Natural killer cell (primary cell): ENCODE results near the gene EYS. TPM values are rescaled to one million over a fixed set of nuclear protein-coding genes. Genes with fewer than 3 reads are reported as not detected.
"Not testable (repeated sequence)": the region's sequence is repeated elsewhere in the genome, so short reads cannot be mapped to it uniquely, and the experiment has no call there.

ENCODE experiments used
- ATAC-seq, 3 donors: fragments of 150-1000 bp in 2 of 3; fragments of 200-7000 bp in 1 of 3; cut with Tn5 transposase; 1 replicate in 1 of 3; 2 replicates in 2 of 3; pipeline ENCODE4 v1.10.0; 2021; ENCODE audit warnings: mild to moderate bottlenecking in 2 of 3, moderate library complexity in 2 of 3
- DNase-seq, 2 donors: peaks; one replicate each; pipeline versions ENCODE4 v3.0.0 to v3.0.0-alpha.2; 2013 to 2021; ENCODE audit warnings: mixed read lengths in 1 of 2
- H3K27ac ChIP-seq: one replicate; pipeline ENCODE4 v1.5.1; 2013; ENCODE audit warnings: mild to moderate bottlenecking, low read length
- H3K27me3 ChIP-seq: one replicate; pipeline ENCODE4 v1.6.1; 2013; ENCODE audit warnings: low read length; ENCODE audit not compliant: control insufficient read depth, insufficient read depth
- H3K36me3 ChIP-seq: one replicate; pipeline ENCODE4 v1.6.1; 2013; ENCODE audit warnings: low read length; ENCODE audit not compliant: control insufficient read depth, insufficient read depth
- H3K4me1 ChIP-seq: one replicate; pipeline ENCODE4 v1.6.1; 2013; ENCODE audit warnings: low read length; ENCODE audit not compliant: control insufficient read depth, insufficient read depth
- H3K4me3 ChIP-seq: one replicate; pipeline ENCODE4 v1.5.1; 2013; ENCODE audit warnings: low read length
- H3K9me3 ChIP-seq: one replicate; pipeline ENCODE4 v1.6.1; 2013; ENCODE audit warnings: low read length; ENCODE audit not compliant: control insufficient read depth, insufficient read depth
- H3K27ac Mint-ChIP-seq, 2 donors: one replicate each; pipeline ENCODE4 v1.8.0; 2022; ENCODE audit warnings: mild to moderate bottlenecking in 2 of 2, mixed read lengths in 2 of 2, moderate library complexity in 1 of 2
- H3K27me3 Mint-ChIP-seq, 2 donors: one replicate each; pipeline ENCODE4 v1.8.0; 2022; ENCODE audit warnings: low read depth in 2 of 2, mixed read lengths in 2 of 2
- H3K36me3 Mint-ChIP-seq: one replicate; pipeline ENCODE4 v1.8.0; 2022; ENCODE audit warnings: mixed read lengths
- H3K4me1 Mint-ChIP-seq, 2 donors: one replicate each; pipeline ENCODE4 v1.8.0; 2022; ENCODE audit warnings: mixed read lengths in 2 of 2
- H3K4me3 Mint-ChIP-seq: one replicate; pipeline ENCODE4 v1.8.0; 2022; ENCODE audit warnings: mild to moderate bottlenecking, moderate library complexity, mixed read lengths
- H3K9me3 Mint-ChIP-seq, 2 donors: one replicate each; pipeline ENCODE4 v1.8.0; 2022; ENCODE audit warnings: mixed read lengths in 2 of 2
- WGBS: methylation state at CpG from one replicate; pipeline ENCODE4 v1.1.7; 2013; ENCODE audit warnings: missing lambda C conversion rate; ENCODE audit not compliant: insufficient coverage; 5-methylcytosine and 5-hydroxymethylcytosine counted together
- intact Hi-C: fragments of 100-400 bp; cut with micrococcal nuclease; formaldehyde crosslinking; loops from one replicate; pipeline ENCODE4 v1.14.2; 2022
- total RNA-seq, 4 donors: library from RNA; stranded (reverse); fragments of 120-200 nt in 1 of 4; gene quantifications; one replicate each; pipeline versions ENCODE4 v1.2.3 to v1.2.4, GENCODE V29; 2013 to 2022
- TF ChIP-seq, protein P1 (sequence below): fragments of 200-600 bp; IDR thresholded peaks from one replicate; pipeline ENCODE4 v1.8.0; 2022; ENCODE audit warnings: antibody characterized with exemption

Gene EYS
- total RNA-seq, 3 donors from 2014 or later (not counting 1 experiment from before 2014, with no cell fraction given), result 0.55 TPM; not detected in 2

DNA sequence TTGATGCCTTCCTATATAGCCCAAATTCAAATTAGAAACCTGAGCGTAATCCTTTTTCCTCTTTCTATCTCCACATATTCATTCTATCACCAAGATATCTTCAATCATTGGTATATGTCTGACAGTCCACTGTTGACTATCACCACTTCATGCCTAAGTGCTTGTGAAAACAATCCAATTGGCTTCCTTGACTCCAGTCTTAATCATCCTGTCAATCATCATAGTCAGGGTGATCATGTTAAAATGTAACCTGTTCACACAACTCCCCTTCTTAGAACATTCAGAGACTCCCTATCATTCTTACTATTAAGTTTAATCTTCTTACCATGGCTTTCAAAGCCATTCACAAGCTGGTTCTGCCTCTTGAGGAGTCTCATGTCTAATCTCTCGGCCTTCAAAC, 1454.8 kb downstream of the EYS start:
- Histone ChIP-seq H3K36me3 (no peaks in the 10 kb centered on the region), H3K4me3 (no peak overlapping the region), H3K9me3 (no peaks in the 10 kb centered on the region), H3K27ac (no peak overlapping the region), H3K4me1 (no peaks in the 10 kb centered on the region), H3K27me3 (no peaks in the 10 kb centered on the region)
- no peak overlapping the region for H3K27ac Mint-ChIP-seq
- 82% methylated on average over 2 of the region's 2 CpGs for WGBS
- DNase-seq, result no peak
- H3K27me3 Mint-ChIP-seq, result no peaks in the 10 kb centered on the region
- intact Hi-C loops, result no loop called here
- no peak overlapping the region for H3K4me3 Mint-ChIP-seq
- no peak for ATAC-seq
- H3K9me3 Mint-ChIP-seq, result peaks cover 18 to 24% of the 10 kb centered on the region in 2 donors
- TF ChIP-seq, protein P1, sequence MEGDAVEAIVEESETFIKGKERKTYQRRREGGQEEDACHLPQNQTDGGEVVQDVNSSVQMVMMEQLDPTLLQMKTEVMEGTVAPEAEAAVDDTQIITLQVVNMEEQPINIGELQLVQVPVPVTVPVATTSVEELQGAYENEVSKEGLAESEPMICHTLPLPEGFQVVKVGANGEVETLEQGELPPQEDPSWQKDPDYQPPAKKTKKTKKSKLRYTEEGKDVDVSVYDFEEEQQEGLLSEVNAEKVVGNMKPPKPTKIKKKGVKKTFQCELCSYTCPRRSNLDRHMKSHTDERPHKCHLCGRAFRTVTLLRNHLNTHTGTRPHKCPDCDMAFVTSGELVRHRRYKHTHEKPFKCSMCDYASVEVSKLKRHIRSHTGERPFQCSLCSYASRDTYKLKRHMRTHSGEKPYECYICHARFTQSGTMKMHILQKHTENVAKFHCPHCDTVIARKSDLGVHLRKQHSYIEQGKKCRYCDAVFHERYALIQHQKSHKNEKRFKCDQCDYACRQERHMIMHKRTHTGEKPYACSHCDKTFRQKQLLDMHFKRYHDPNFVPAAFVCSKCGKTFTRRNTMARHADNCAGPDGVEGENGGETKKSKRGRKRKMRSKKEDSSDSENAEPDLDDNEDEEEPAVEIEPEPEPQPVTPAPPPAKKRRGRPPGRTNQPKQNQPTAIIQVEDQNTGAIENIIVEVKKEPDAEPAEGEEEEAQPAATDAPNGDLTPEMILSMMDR, result no peak
- H3K36me3 Mint-ChIP-seq, result no peaks in the 10 kb centered on the region
- no peaks in the 10 kb centered on the region for H3K4me1 Mint-ChIP-seq

DNA sequence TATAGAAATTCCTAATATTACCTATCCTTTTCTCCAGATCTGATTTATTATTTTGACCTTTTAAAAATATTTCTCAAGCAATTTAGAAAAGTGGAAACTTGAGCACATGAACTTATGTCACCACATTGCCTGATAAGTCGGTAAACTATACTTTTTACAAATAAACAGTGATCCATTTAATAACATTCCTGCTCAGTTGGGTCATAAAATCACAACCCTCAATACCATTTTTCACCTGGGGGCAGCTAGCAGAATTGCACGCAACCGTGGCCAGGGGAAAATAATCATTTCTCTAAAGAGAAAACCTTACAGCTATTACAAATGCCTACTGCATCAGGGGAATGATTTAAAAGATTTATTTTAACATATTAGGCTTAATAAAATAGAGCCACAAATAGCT, 1456.9 kb downstream of the EYS start:
- Mint-ChIP-seq H3K4me3 (no peak overlapping the region), H3K36me3 (no peaks in the 10 kb centered on the region), H3K4me1 (no peaks in the 10 kb centered on the region), H3K27ac (no peak overlapping the region), H3K27me3 (no peaks in the 10 kb centered on the region), H3K9me3 (peaks cover 18 to 28% of the 10 kb centered on the region in 2 donors)
- intact Hi-C loops, result no loop called here
- WGBS, result 94% methylated on average over 3 of the region's 3 CpGs
- Histone ChIP-seq H3K9me3 (peaks cover 2% of the 10 kb centered on the region), H3K4me1 (no peaks in the 10 kb centered on the region), H3K36me3 (no peaks in the 10 kb centered on the region), H3K27ac (no peak overlapping the region), H3K4me3 (no peak overlapping the region), H3K27me3 (no peaks in the 10 kb centered on the region)
- ATAC-seq, result no peak
- DNase-seq, result no peak
- TF ChIP-seq, protein P1, result no peak

DNA sequence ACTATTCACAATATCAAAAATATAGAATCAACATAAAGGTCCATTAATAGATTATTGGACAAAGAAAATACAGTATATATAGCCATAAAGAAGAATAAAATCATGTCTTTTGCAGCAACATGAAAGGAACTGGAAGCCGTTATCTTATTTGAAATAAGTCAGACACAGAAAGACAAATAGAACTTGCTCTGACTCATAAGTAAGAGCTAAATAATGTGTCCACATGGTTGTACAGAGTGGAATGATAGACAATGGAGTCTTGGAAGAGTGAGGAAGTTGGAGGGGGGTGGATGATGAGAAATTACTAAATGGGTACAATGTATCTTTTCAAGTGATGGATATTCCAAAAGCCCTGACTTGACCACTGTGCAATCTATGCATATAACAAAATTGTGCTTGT, 1457.9 kb downstream of the EYS start:
- Histone ChIP-seq H3K4me1 (no peaks in the 10 kb centered on the region), H3K27ac (no peak overlapping the region), H3K4me3 (no peak overlapping the region), H3K27me3 (no peaks in the 10 kb centered on the region), H3K36me3 (no peaks in the 10 kb centered on the region), H3K9me3 (peaks cover 3% of the 10 kb centered on the region)
- Mint-ChIP-seq H3K27ac (no peak overlapping the region), H3K9me3 (peaks cover 17 to 31% of the 10 kb centered on the region in 2 donors), H3K4me3 (no peak overlapping the region), H3K36me3 (no peaks in the 10 kb centered on the region), H3K27me3 (no peaks in the 10 kb centered on the region), H3K4me1 (no peaks in the 10 kb centered on the region)
- no peak for ATAC-seq
- 82% methylated on average over 1 of the region's 1 CpG for WGBS
- intact Hi-C loops, result no loop called here
- TF ChIP-seq, protein P1, result no peak
- no peak for DNase-seq

DNA sequence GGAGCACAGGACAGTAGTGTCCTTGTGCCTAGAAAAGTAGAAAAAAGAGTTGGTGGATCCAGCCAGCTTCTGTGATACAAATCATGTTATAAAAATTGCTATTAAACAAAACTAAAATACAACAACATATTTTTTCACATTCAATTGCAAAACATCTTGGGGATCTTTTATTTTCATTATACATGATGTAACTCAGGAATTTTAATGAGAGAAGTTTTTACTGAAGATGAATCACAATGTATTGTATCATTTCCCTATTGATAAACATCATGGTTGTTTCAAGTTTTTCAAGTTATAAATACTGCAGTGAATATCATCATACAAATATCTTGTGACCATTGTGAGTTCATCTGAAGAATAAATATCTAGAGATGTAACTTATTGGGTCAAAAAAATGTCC, 1463.4 kb downstream of the EYS start:
- Histone ChIP-seq H3K27ac (no peak overlapping the region), H3K4me1 (no peaks in the 10 kb centered on the region), H3K36me3 (no peaks in the 10 kb centered on the region), H3K27me3 (no peaks in the 10 kb centered on the region), H3K4me3 (no peak overlapping the region), H3K9me3 (peaks cover 3% of the 10 kb centered on the region)
- TF ChIP-seq, protein P1, result no peak
- intact Hi-C loops, result no loop called here
- H3K9me3 Mint-ChIP-seq, result peaks cover 16 to 27% of the 10 kb centered on the region in 2 donors
- H3K27me3 Mint-ChIP-seq, result no peaks in the 10 kb centered on the region
- no peak overlapping the region for H3K4me3 Mint-ChIP-seq
- H3K4me1 Mint-ChIP-seq, result no peaks in the 10 kb centered on the region
- ATAC-seq (no peak), DNase-seq (no peak)
- H3K36me3 Mint-ChIP-seq, result peaks cover 12% of the 10 kb centered on the region
- no peak overlapping the region for H3K27ac Mint-ChIP-seq

DNA sequence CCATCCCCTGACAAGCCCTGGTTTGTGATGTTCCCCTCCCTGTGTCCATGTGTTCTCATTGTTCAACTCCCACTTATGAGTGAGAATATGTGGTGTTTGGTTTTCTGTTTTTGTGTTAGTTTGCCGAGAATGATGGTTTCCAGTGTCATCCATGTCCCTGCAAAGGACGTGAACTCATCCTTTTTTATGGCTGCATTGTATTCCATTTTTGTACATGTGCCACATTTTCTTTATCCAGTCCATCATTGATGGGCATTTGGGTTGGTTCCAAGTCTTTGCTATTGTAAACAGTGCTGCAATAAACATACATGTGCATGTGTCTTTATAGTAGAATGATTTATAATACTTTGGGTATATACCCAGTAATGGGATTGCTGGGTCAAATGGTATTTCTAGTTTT, 1468.1 kb downstream of the EYS start:
- H3K27ac Mint-ChIP-seq, H3K4me1 ChIP-seq, intact Hi-C loops, H3K36me3 ChIP-seq, ATAC-seq, H3K9me3 ChIP-seq, H3K4me3 Mint-ChIP-seq, H3K4me3 ChIP-seq, DNase-seq, H3K27me3 Mint-ChIP-seq, H3K4me1 Mint-ChIP-seq, H3K27ac ChIP-seq, H3K27me3 ChIP-seq: not testable (repeated sequence)
- H3K36me3 Mint-ChIP-seq, result peaks cover 12% of the 10 kb centered on the region
- 83% methylated on average over 2 of the region's 2 CpGs for WGBS
- peaks cover 7 to 13% of the 10 kb centered on the region in 2 donors for H3K9me3 Mint-ChIP-seq
